Muscle layer of duodenum (tissue), 2 donors: ENCODE results near the gene TMEM114.

ENCODE experiments used
- H3K27ac ChIP-seq: one replicate; pipeline ENCODE4 v1.7.0; 2013; ENCODE audit warnings: mild to moderate bottlenecking, low read length
- H3K27me3 ChIP-seq: one replicate; pipeline ENCODE4 v1.7.0; 2013; ENCODE audit warnings: low read depth, mild to moderate bottlenecking, control low read depth, low read length
- H3K36me3 ChIP-seq, 2 donors: one replicate each; pipeline ENCODE4 v1.7.0; 2013; ENCODE audit warnings: low read length in 2 of 2, control low read depth in 1 of 2, mild to moderate bottlenecking in 1 of 2; ENCODE audit not compliant: insufficient read depth in 2 of 2, control insufficient read depth in 1 of 2
- H3K4me1 ChIP-seq, 2 donors: one replicate each; pipeline ENCODE4 v1.7.0; 2013; ENCODE audit warnings: low read length in 2 of 2, mild to moderate bottlenecking in 2 of 2, control low read depth in 1 of 2, moderate library complexity in 1 of 2; ENCODE audit not compliant: insufficient read depth in 2 of 2, control insufficient read depth in 1 of 2
- H3K4me3 ChIP-seq, 2 donors: one replicate each; pipeline ENCODE4 v1.7.0; 2013; ENCODE audit warnings: low read length in 2 of 2, low read depth in 1 of 2, mild to moderate bottlenecking in 1 of 2
- H3K9me3 ChIP-seq, 2 donors: one replicate each; pipeline ENCODE4 v1.7.0; 2013; ENCODE audit warnings: low read length in 2 of 2, control low read depth in 1 of 2, mild to moderate bottlenecking in 1 of 2; ENCODE audit not compliant: control insufficient read depth in 1 of 2
- donor health status: healthy.

Gene TMEM114

DNA sequence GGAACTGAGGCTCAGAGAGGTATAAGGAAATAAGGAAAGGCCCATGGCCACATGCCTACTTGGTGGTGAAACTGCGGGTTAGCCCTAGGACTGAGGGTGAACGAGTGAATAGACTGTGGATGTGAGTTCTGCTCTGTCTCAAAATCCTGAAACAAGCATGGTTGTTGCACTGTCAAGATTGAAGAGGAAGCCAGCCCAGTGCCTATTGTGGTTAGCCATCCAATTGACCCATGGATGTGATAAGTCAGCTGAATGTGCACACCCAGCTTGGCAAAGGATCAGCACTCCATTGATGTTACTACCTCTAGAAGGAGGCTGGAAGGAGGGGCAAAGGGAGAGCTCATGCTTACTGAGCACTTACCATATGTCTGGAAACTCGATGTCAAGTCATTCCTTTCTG lies 4.5 kb downstream of the TMEM114 start:
- Histone ChIP-seq H3K4me1 (peaks cover 0 to 13% of the 10 kb centered on the region in 2 donors), H3K27me3 (peaks cover 29% of the 10 kb centered on the region), H3K9me3 (no peaks in the 10 kb centered on the region), H3K27ac (no peak overlapping the region), H3K36me3 (no peaks in the 10 kb centered on the region), H3K4me3 (no peak overlapping the region)

- Histone ChIP-seq H3K27ac (no peak overlapping the region), H3K9me3 (no peaks in the 10 kb centered on the region), H3K27me3 (peaks cover 20% of the 10 kb centered on the region), H3K36me3 (no peaks in the 10 kb centered on the region), H3K4me1 (peaks cover 0 to 10% of the 10 kb centered on the region in 2 donors), H3K4me3 (no peak overlapping the region)
Observed at GRCh38 chr16:8585041-8585440, 5.3 kb downstream of the TMEM114 start.

GRCh38 chr16:8583732-8584131 lies 6.6 kb downstream of the TMEM114 start:
- no peaks in the 10 kb centered on the region for H3K9me3 ChIP-seq
- no peaks in the 10 kb centered on the region for H3K36me3 ChIP-seq
- no peak overlapping the region for H3K27ac ChIP-seq
- peaks cover 10% of the 10 kb centered on the region for H3K27me3 ChIP-seq
- no peaks in the 10 kb centered on the region for H3K4me1 ChIP-seq
- no peak overlapping the region for H3K4me3 ChIP-seq

- Histone ChIP-seq H3K36me3 (no peaks in the 10 kb centered on the region), H3K27me3 (peaks cover 5% of the 10 kb centered on the region), H3K9me3 (no peaks in the 10 kb centered on the region), H3K27ac (no peak overlapping the region), H3K4me3 (no peak overlapping the region), H3K4me1 (no peaks in the 10 kb centered on the region)
Observed at GRCh38 chr16:8583199-8583598, 7.1 kb downstream of the TMEM114 start.

DNA sequence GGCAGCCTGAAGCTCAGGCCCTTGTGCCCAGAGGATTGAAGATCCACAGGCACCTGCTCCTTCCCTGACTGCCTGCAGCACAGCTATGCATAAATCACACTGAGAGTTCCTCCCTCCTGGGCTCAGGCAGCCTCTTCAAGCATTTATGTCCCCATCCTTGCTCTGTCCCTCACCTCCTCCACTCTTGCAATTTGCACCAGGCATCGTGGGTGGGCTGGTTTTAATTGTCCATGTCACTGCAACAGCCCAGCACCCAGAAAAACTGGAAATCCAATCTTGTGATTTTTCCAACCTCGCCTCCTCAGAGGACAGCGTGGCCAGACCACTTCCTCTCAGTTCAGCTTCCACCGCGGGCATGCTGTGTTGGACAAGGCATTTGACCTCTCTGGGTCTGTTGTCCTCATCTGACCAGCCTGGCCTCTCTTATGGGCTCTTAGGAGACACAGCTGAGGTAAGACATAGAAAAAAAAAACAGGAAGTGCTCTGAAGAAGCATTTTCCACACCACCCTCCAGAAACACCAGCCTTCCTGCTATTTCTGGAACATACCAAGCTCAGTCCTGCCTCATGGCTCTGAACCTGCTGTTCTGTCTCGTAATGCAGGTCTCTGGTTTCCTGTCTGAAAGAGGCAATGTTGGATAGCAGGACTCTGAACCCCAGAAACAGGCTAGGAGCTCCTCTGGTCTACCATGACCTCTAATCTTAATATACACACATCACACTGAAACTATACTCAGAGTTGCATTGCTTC lies 8.3 kb downstream of the TMEM114 start:
- Histone ChIP-seq H3K27me3 (no peaks in the 10 kb centered on the region), H3K9me3 (no peaks in the 10 kb centered on the region), H3K4me1 (no peaks in the 10 kb centered on the region), H3K27ac (no peak overlapping the region), H3K4me3 (no peak overlapping the region), H3K36me3 (no peaks in the 10 kb centered on the region)

DNA sequence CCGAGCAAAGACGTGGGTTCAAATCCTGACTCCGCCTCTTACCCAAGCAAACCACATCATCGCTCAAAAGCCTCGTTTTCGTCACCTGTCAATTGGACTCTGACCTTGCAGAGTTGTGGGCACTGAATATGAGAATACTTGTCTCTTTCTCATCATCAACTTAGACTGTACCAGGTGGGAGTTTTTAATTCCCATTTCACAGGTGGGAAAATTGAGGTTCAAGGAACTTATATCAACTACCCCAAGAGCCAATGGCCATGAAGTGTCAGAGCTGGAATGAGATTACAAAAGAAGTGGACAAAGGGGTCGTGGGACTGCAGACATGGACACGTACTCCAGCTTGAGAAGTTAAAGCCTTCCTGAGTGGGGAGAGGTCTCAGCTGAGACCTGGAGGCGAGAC lies 10.8 kb downstream of the TMEM114 start:
- no peaks in the 10 kb centered on the region for H3K9me3 ChIP-seq

DNA sequence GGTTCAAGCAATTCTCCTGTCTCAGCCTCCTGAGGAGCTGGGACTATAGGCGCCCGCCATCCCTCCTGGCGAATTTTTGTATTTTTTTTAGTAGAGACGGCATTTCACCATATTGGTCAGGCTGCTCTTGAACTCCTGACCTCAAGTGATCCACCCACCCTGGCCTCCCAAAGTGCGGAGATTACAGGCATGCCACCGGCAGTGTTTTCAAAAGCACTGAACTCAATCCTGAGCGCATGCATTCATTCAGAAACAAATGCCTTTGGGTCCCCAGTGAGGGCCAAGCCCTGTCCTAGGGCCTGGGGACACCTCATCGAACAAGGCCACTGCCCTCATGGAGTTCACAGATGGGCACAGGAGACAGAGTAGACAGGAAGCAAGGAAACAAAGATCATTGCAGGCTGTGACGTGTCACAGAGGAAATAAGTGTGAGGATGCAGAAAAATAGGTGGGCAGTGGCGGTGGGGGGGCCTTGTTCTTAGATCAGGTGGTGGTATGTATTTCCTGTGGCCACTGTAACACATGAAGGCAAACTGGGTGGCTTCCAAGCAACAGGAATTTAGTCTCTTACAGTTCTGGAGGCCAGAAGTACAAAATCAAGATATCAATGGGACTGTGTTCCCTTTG lies 12.5 kb downstream of the TMEM114 start:
- Histone ChIP-seq H3K27ac (no peak overlapping the region), H3K9me3 (no peaks in the 10 kb centered on the region), H3K4me3 (no peak overlapping the region), H3K36me3 (no peaks in the 10 kb centered on the region), H3K4me1 (no peaks in the 10 kb centered on the region), H3K27me3 (no peaks in the 10 kb centered on the region)

More for the DNA sequence above, 10.8 kb downstream of the TMEM114 start:
- Histone ChIP-seq H3K4me1 (no peaks in the 10 kb centered on the region), H3K4me3 (no peak overlapping the region), H3K36me3 (no peaks in the 10 kb centered on the region), H3K27ac (no peak overlapping the region), H3K27me3 (no peaks in the 10 kb centered on the region)

DNA sequence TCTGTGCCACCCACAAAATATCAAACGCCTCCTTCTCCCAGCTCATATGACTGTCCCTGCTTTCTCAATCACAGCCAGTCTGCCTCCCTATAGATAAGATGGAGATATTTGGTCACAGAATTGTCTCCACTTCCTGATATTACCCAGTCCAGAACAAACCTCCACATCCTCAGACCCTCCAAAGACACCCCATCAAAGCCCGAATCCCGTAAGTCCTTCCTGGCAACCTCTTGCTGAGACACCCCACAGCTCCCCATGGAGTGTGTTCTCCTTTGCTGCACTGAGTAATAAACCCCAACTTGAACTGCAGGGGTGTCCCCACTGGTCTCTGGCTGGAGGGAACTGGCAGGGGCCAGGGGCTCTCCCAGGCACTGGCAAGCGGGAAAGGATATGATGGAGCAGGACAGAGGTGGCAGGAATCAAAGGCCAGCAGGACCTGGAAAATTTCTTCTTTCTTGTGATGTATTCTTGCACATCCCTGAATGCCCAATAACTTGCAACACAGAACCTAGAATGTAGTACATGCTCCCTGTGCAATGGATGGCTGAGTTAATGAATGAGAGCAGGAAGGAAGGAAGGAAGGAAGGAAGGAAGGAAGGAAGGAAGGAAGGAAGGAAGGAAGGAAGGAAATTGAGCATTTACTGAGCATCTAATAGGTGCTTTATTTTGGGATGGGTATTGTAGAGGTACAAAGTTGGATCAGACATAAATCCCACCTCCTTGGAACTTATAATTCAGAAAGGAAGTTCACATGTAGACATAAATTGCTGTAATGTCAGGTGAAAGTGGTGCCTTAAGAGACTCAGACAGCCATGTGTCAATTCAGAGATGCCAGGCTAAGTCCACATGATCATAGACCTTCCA lies 13.9 kb downstream of the TMEM114 start:
- Histone ChIP-seq H3K4me1 (no peaks in the 10 kb centered on the region), H3K27me3 (no peaks in the 10 kb centered on the region), H3K27ac (no peak overlapping the region), H3K36me3 (no peaks in the 10 kb centered on the region), H3K9me3 (no peaks in the 10 kb centered on the region), H3K4me3 (no peak overlapping the region)

DNA sequence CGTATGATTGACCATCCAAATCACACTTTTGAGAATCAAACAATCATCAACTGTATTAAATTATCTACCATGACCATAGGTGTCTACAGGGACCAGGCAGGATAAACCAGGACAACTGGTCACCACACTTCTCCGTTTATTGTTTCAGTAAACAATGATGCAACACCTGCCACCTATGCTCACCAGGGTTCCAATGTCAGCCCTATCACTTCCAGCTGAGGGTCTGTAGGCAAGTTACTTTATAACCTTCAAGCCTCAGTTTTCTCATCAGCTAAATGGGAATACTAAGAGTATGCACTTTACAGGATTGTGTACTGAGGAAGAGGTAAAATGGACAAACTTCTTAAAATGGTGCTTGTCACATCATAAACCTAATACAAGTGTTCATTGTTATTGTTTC lies 14.9 kb downstream of the TMEM114 start:
- no peaks in the 10 kb centered on the region for H3K4me1 ChIP-seq
- no peak overlapping the region for H3K27ac ChIP-seq
- H3K4me3 ChIP-seq: no peak overlapping the region
- no peaks in the 10 kb centered on the region for H3K9me3 ChIP-seq
- no peaks in the 10 kb centered on the region for H3K36me3 ChIP-seq
- H3K27me3 ChIP-seq: no peaks in the 10 kb centered on the region

DNA sequence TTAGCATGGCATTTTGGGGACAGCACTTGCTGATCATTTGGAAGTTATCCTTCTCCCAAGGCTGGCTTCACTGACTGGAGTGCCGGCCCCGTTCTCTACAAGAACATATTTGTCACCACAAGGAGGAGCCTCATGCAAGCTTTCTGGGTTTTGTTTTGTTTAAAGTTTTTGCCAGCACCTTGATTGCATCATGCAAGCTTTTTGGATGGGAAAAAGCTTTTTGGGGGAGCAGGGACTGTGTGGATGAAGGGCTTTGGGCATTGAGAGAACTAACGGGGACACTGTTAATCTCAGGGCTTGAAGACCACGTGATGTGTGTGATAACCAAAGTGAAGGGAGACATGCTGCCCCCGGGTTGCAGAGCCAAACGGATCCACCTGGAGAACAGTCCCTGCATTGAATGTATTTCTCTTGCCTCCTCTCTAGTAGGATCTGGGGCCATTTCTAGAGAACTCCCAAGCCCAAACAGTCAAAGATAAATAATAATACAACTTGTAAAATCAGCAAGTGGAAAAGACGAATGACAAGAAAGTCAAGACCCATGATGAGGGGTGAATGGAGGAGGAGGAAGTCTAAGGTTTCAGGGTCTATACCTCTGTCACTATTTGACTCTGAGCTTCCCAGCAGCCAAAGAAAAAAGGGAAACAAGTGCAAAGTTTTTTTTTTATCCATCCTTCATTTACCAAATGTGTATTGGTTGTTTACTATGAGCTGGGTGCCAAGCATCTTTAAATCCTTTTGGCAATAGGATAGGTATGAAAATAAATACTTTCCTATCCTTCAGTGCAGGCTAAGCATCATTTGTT lies 17.2 kb downstream of the TMEM114 start:
- H3K9me3 ChIP-seq: no peaks in the 10 kb centered on the region
- no peak overlapping the region for H3K4me3 ChIP-seq
- no peak overlapping the region for H3K27ac ChIP-seq
- peaks cover 5% of the 10 kb centered on the region for H3K27me3 ChIP-seq
- no peaks in the 10 kb centered on the region for H3K36me3 ChIP-seq
- no peaks in the 10 kb centered on the region for H3K4me1 ChIP-seq
